A172 (cell line): Measurements from ENCODE around the gene CPNE6. TPM values are rescaled to one million over a fixed set of nuclear protein-coding genes. Genes with fewer than 3 reads are reported as not detected.
A peak's percentile ranks its signal among the peaks of the same experiment; 100 is the strongest.
"Not testable (repeated sequence)": the region's sequence is repeated elsewhere in the genome, so short reads cannot be mapped to it uniquely, and the experiment has no call there.

Source experiments
- DNase-seq: peaks from one replicate; pipeline ENCODE4 v3.0.0-alpha.2; 2015; ENCODE audit warnings: low spot score
- total RNA-seq: library from RNA; depleted of rRNA; stranded (reverse); fragments of >200 nt; shearing (Covaris generic); gene quantifications from 2 replicates; pipeline ENCODE4 v1.2.3, GENCODE V29; 2014; rRNA removed

The CPNE6 gene
- not detected in 2 replicates for total RNA-seq

- DNase-seq = no peak
Observed at GRCh38 chr14:24071144-24071697, at the start of gene CPNE6. Gene CPNE6 (plus strand): TSS chr14:24071562. CDS start chr14:24072937, 1,375 bp downstream.

GRCh38 chr14:24024939-24025418 is 46.4 kb upstream of the CPNE6 start:
- DNase-seq = not testable (repeated sequence)

GRCh38 chr14:24029687-24030086 is 41.7 kb upstream of the CPNE6 start:
- DNase-seq = not testable (repeated sequence)

GRCh38 chr14:24031331-24031730 is 40.0 kb upstream of the CPNE6 start:
- not testable (repeated sequence) for DNase-seq

GRCh38 chr14:24032727-24033418 is 38.5 kb upstream of the CPNE6 start:
- DNase-seq = no peak

- not testable (repeated sequence) for DNase-seq
Observed at GRCh38 chr14:24035769-24036168, 35.6 kb upstream of the CPNE6 start.

GRCh38 chr14:24036169-24036962 is 35.0 kb upstream of the CPNE6 start:
- peak; percentile 49 for DNase-seq

- not testable (repeated sequence) for DNase-seq
Observed at GRCh38 chr14:24036963-24037657, 34.3 kb upstream of the CPNE6 start.

- no peak for DNase-seq
Observed at GRCh38 chr14:24037658-24038037, 33.7 kb upstream of the CPNE6 start.

GRCh38 chr14:24038686-24039085 is 32.7 kb upstream of the CPNE6 start:
- DNase-seq = no peak

- DNase-seq = no peak
Observed at GRCh38 chr14:24040692-24041091, 30.7 kb upstream of the CPNE6 start.

- no peak for DNase-seq
Observed at GRCh38 chr14:24042746-24043145, 28.6 kb upstream of the CPNE6 start.

- DNase-seq = not testable (repeated sequence)
Observed at GRCh38 chr14:24049002-24049401, 22.4 kb upstream of the CPNE6 start.

GRCh38 chr14:24050753-24051152 is 20.6 kb upstream of the CPNE6 start:
- not testable (repeated sequence) for DNase-seq

GRCh38 chr14:24051176-24051788 is 20.1 kb upstream of the CPNE6 start:
- no peak for DNase-seq

GRCh38 chr14:24051789-24052655 is 19.3 kb upstream of the CPNE6 start, which contains the start of gene CARMIL3:
Gene CARMIL3 (plus strand): TSS chr14:24052009. CDS start chr14:24052154, 145 bp downstream.
- DNase-seq = no peak

- no peak for DNase-seq
Observed at GRCh38 chr14:24052656-24053547, 18.5 kb upstream of the CPNE6 start.

- DNase-seq = no peak
Observed at GRCh38 chr14:24053548-24054323, 17.6 kb upstream of the CPNE6 start.

- no peak for DNase-seq
Observed at GRCh38 chr14:24054324-24054641, 17.1 kb upstream of the CPNE6 start.
